GM10248 (cell line): ENCODE measurements around the gene SNRNP200.

ENCODE experiments used
- CTCF ChIA-PET: fragments of 300-600 bp; sonication (Branson Sonifier 250); formaldehyde crosslinking; extraction: SDS; loops from one replicate; lab custom pipeline; 2021; ENCODE audit warnings: antibody characterized with exemption; lab: Yijun Ruan, JAX
- POLR2A ChIA-PET: fragments of 350-650 bp; sonication (Branson Sonifier 250); formaldehyde crosslinking; extraction: SDS; loops from one replicate; lab custom pipeline; 2020; ENCODE audit warnings: antibody characterized with exemption; lab: Yijun Ruan, JAX
- DNase-seq: peaks from one replicate; pipeline ENCODE4 v3.0.0; 2012; ENCODE audit errors: extremely low spot score
- TF ChIP-seq, protein P1 (sequence below): IDR thresholded peaks from 2 replicates; pipeline ENCODE4 v1.5.1; 2012; ENCODE audit warnings: mild to moderate bottlenecking, low read depth; ENCODE audit errors: extremely low read depth, missing control alignments, control extremely low read depth

SNRNP200 gene

DNA sequence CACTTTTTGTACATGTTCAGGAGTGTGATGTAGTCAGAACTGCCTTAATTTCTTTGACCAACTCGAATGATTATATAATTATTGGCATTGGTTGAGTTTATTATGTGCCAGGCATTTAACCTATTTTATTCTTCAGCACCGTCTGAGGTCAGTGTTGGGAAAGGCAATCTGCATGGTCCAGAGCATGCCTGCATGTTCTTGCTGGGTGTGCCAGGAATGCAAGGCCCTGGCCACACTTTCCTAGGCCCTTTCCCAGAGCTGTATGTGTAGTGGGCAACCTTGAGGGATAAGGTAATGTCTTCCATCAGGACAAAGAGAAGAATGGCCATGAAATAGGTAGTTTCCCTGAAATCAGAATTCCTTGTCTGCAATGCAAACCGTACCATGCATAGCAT lies 9.7 kb upstream of the SNRNP200 start:
- TF ChIP-seq, protein P1, sequence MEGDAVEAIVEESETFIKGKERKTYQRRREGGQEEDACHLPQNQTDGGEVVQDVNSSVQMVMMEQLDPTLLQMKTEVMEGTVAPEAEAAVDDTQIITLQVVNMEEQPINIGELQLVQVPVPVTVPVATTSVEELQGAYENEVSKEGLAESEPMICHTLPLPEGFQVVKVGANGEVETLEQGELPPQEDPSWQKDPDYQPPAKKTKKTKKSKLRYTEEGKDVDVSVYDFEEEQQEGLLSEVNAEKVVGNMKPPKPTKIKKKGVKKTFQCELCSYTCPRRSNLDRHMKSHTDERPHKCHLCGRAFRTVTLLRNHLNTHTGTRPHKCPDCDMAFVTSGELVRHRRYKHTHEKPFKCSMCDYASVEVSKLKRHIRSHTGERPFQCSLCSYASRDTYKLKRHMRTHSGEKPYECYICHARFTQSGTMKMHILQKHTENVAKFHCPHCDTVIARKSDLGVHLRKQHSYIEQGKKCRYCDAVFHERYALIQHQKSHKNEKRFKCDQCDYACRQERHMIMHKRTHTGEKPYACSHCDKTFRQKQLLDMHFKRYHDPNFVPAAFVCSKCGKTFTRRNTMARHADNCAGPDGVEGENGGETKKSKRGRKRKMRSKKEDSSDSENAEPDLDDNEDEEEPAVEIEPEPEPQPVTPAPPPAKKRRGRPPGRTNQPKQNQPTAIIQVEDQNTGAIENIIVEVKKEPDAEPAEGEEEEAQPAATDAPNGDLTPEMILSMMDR: no peak
- CTCF ChIA-PET: interaction anchor here (1.5 kb wide), 1 partner anchor 173 kb away, joined by 4 read pairs; no protein-coding TSS in a partner anchor
- DNase-seq: no peak
- POLR2A ChIA-PET: no interaction called here

DNA sequence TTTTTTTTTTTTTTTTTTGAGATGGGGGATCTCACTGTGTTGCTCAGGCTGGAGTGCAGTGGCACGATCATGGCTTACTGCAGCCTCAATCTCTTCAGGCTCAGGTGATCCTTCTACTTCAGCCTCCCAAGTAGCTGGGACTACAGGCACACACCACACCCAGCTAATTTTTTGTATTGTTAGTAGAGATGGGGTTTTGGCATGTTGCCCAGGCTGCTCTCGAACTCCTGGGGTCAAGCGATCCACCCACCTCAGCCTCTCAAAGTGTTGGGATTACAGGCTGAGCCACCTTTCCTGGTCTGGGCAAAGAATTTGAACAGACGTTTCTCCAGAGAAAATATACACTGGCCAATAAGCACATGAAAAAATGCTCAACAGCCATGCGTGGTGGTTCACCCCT lies 2.9 kb upstream of the SNRNP200 start:
- CTCF ChIA-PET: interaction anchor here (4.9 kb wide), 1 partner anchor 13 kb away, joined by 27 read pairs; no protein-coding TSS in a partner anchor
- POLR2A ChIA-PET: interaction anchor here (0.7 kb wide), 1 partner anchor 27 kb away, joined by 8 read pairs; the partner anchor contains the start of gene NCAPH

DNA sequence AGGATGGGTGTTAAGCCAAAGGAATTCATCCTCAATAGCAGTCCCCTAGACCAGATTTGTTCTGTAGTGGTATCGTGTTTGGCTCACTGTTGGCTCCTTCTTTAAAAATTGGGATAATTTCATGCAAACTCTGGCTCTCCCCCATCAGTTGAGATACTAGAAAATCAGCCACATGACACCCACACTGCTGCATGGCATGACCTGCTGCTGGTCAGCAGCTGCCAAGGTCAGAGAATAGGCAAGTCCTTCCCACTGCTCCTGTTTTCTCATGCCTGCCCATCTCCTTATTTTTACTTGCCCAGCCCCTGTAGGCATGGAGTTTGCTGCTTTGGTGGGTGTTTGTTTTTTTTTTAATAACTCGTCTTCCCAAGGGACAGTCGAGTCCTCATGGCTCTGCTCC lies 1.0 kb upstream of the SNRNP200 start:
- no peak for DNase-seq
- TF ChIP-seq, protein P1: no peak
- CTCF ChIA-PET: interaction anchor here (1.1 to 4.9 kb wide), 4 partner anchors 10 to 18 kb away, joined by 4 to 27 read pairs (median 5); no protein-coding TSS in a partner anchor
- POLR2A ChIA-PET: no interaction called here

More for the DNA sequence above, 2.9 kb upstream of the SNRNP200 start:
- TF ChIP-seq, protein P1: no peak
- no peak for DNase-seq

DNA sequence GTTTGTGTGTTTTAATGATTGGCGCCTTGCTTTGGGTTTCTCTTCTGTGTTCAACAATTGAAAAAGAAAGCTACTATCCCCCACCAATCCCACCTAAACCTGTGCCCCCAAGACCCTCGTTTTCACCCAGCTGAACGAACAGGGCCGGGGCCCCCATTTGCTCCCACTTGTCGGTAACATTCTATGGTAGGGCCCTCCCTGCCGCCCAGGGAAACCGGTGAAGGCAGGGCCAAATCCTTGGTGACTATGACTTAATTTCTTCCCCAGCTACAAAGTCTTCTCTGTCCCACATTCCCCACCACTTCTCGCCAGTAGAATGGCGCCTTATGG lies 598 bp upstream of the SNRNP200 start:
- ChIA-PET POLR2A (interaction anchor here (0.6 kb wide), 1 partner anchor 33 kb away, joined by 3 read pairs; no protein-coding TSS in a partner anchor), CTCF (interaction anchor here (1.1 to 4.9 kb wide), 4 partner anchors 10 to 18 kb away, joined by 4 to 27 read pairs (median 5); no protein-coding TSS in a partner anchor)
- TF ChIP-seq, protein P1: no peak
- no peak for DNase-seq

DNA sequence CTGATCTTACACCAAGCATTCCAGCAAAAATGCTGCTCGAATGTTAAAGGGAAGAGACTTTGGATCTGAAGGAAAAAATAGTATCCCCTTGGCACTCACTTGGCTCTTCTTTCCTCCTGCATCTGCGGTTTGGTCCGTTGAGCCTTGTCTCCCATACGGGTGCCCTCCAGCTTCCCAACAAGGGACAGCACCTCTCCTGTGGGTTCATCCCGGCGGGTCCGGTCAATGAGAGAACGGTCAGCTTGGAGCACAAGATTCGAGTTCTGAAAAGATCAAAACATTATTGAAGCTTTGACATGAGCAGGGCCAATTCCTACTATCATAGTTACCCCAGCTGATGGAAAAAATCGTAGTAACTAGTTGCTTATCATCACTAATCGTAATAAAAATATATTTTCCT lies 740 bp downstream of the SNRNP200 start:
- ChIA-PET CTCF (interaction anchor here (1.2 to 4.9 kb wide), 3 partner anchors 12 to 20 kb away, joined by 3 to 27 read pairs (median 6); no protein-coding TSS in a partner anchor), POLR2A (interaction anchor here (0.6 kb wide), 1 partner anchor 202 kb away, joined by 3 read pairs; no protein-coding TSS in a partner anchor)
- no peak for DNase-seq
- TF ChIP-seq, protein P1: no peak

DNA sequence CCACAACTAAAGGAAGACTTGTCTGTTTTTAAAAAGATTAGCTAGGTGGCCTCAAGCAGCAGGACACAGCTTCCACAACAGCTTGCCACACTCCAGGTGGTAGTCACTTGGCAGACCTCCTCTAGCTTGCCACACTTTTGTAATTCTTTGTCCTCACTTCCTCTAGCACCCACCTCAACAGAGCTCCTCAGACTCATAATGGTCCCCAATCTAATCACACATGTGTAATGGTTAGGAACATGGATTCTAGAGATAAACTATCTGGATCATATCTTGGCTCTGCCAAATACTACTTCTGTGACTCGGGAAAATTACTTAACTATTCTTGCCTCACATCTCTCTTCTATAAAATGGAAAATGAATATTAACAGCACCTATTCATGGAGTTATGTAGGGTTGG lies 3.5 kb downstream of the SNRNP200 start:
- no peak for DNase-seq
- TF ChIP-seq, protein P1: no peak
- ChIA-PET POLR2A (interaction anchor here (0.8 kb wide), 1 partner anchor 19 kb away, joined by 4 read pairs; no protein-coding TSS in a partner anchor), CTCF (interaction anchor here (1.3 to 2.6 kb wide), 2 partner anchors 12 to 206 kb away, joined by 3 to 10 read pairs; no protein-coding TSS in a partner anchor)
